K562 (cell line): Measurements from ENCODE around the gene SNIP1. TPM values are rescaled to one million over a fixed set of nuclear protein-coding genes. Genes with fewer than 3 reads are reported as not detected.

Source experiments
- ATAC-seq: fragments of 200-7000 bp; cut with Tn5 transposase; 3 replicates; pipeline ENCODE4 v1.9.1; 2020; ENCODE audit warnings: moderate library complexity
- BruUV-seq: library from RNA; stranded (reverse); fragments of 400-500 nt; replicated peaks from 2 replicates; lab custom pipeline; 2021; lab: Mats Ljungman, UMichigan
- CTCF ChIA-PET: fragments of 300-600 bp; formaldehyde crosslinking; extraction: SDS; loops from one replicate; lab custom pipeline; 2021; ENCODE audit warnings: low intra/inter-chr PET ratio; lab: Yijun Ruan, JAX
- POLR2A ChIA-PET: fragments of 300-600, 350-650 bp; sonication (Branson Sonifier 250); formaldehyde crosslinking; extraction: SDS; loops from one replicate; lab custom pipeline; 2021; ENCODE audit warnings: antibody characterized with exemption, inconsistent platforms; lab: Yijun Ruan, JAX
- DNase-seq, 4 experiments: peaks; one replicate each; pipeline versions ENCODE4 v3.0.0 to v3.0.0-alpha.2; 2011 to 2018; ENCODE audit warnings: low spot score in 3 of 4, mixed read lengths in 3 of 4; ENCODE audit errors: extremely low read depth in 1 of 4
- FAIRE-seq: peaks from 2 replicates; lab custom pipeline; 2011; peaks lifted over from hg19 to GRCh38; lab: Jason Lieb, UNC
- H2AFZ ChIP-seq: 2 replicates; pipeline ENCODE4 v1.6.0; 2011; ENCODE audit warnings: low read depth, low read length, control low read depth, inconsistent platforms
- H3K27ac ChIP-seq: fragments of 200-600 bp; 3 replicates; pipeline ENCODE4 v1.8.0; 2011; ENCODE audit warnings: low read depth, mild to moderate bottlenecking, control low read depth, inconsistent platforms, low read length, moderate library complexity, mixed read lengths; ENCODE audit errors: extremely low read depth
- H3K27me3 ChIP-seq, 2 experiments: fragments of 300-600 bp in 1 of 2; 2 replicates in 1 of 2; 3 replicates in 1 of 2; pipeline versions ENCODE4 v1.6.0 to v1.8.0; 2011; ENCODE audit warnings: inconsistent platforms in 2 of 2, low read length in 2 of 2, mild to moderate bottlenecking in 1 of 2, mixed read lengths in 1 of 2, moderate library complexity in 1 of 2; ENCODE audit not compliant: control insufficient read depth in 2 of 2, insufficient read depth in 2 of 2
- H3K36me3 ChIP-seq: fragments of 300-600 bp; 3 replicates; pipeline ENCODE4 v1.8.0; 2011; ENCODE audit warnings: mild to moderate bottlenecking, low read length, inconsistent platforms; ENCODE audit not compliant: control insufficient read depth, insufficient read depth
- H3K4me1 ChIP-seq, 2 experiments: fragments of 200-600 bp in 1 of 2; replicated peaks in 1 of 2; 2 replicates in 1 of 2; 3 replicates in 1 of 2; pipeline versions ENCODE4 v1.5.1 to v1.8.0; 2011; ENCODE audit warnings: inconsistent platforms in 2 of 2, low read length in 2 of 2, mild to moderate bottlenecking in 1 of 2, mixed read lengths in 1 of 2, moderate library complexity in 1 of 2; ENCODE audit not compliant: control insufficient read depth in 2 of 2, insufficient read depth in 2 of 2
- H3K4me2 ChIP-seq: 2 replicates; pipeline ENCODE4 v1.6.1; 2011; ENCODE audit warnings: low read length, control low read depth, inconsistent platforms, mixed read lengths; ENCODE audit not compliant: insufficient read depth
- H3K4me3 ChIP-seq: fragments of 200-600 bp; sonication (generic), shearing (Covaris generic); 2 replicates; pipeline ENCODE4 v1.5.1; 2016; ENCODE audit warnings: control low read depth, inconsistent platforms
- H3K79me2 ChIP-seq: fragments of 200-600 bp; 3 replicates; pipeline ENCODE4 v1.8.0; 2011; ENCODE audit warnings: low read length, inconsistent platforms; ENCODE audit not compliant: control insufficient read depth, insufficient read depth
- H3K9ac ChIP-seq, 2 experiments: 2 replicates each; pipeline versions ENCODE4 v1.6.0 to v1.6.1; 2011; ENCODE audit warnings: low read depth in 2 of 2, low read length in 2 of 2, control low read depth in 1 of 2, inconsistent platforms in 1 of 2, mild to moderate bottlenecking in 1 of 2, mixed read lengths in 1 of 2; ENCODE audit not compliant: insufficient read depth in 1 of 2
- H3K9me1 ChIP-seq: one replicate; pipeline ENCODE4 v1.6.0; 2011; ENCODE audit warnings: inconsistent platforms, mild to moderate bottlenecking, low read length, moderate library complexity; ENCODE audit not compliant: control insufficient read depth, insufficient read depth
- H3K9me3 ChIP-seq: replicated peaks from 2 replicates; pipeline ENCODE4 v1.5.1; 2011; ENCODE audit warnings: low read depth, low read length, inconsistent platforms; ENCODE audit not compliant: control insufficient read depth, insufficient read depth
- H4K20me1 ChIP-seq: replicated peaks from 2 replicates; pipeline ENCODE4 v1.6.1; 2011; ENCODE audit warnings: low read length, inconsistent platforms, mixed read lengths; ENCODE audit not compliant: control insufficient read depth, insufficient read depth
- ATF1 ChIP-seq, 2 experiments: fragments of 450-650 bp in 1 of 2; IDR thresholded peaks; 2 replicates each; pipeline ENCODE4 v1.6.1; 2016; ENCODE audit warnings: missing compliant biosample characterization in 1 of 2, missing genetic modification characterization in 1 of 2
- BCOR ChIP-seq: fragments of 450-650 bp; IDR thresholded peaks from 2 replicates; pipeline ENCODE4 v1.6.1; 2016
- FOXP1 ChIP-seq: sonication (generic); formaldehyde crosslinking; IDR thresholded peaks from 2 replicates; pipeline ENCODE4 v1.8.0; 2022; ENCODE audit warnings: mild to moderate bottlenecking, missing genetic modification reagents
- HCFC1 ChIP-seq: IDR thresholded peaks from 2 replicates; pipeline ENCODE4 v1.6.1; 2012; ENCODE audit warnings: low read depth, low read length, improper control_type of control experiment
- NFIC ChIP-seq: fragments of 450-650 bp; IDR thresholded peaks from 2 replicates; pipeline ENCODE4 v1.6.1; 2017; ENCODE audit warnings: mild to moderate bottlenecking, inconsistent platforms
- RBM25 ChIP-seq: fragments of 200-400 bp; formaldehyde crosslinking; IDR thresholded peaks from 2 replicates; pipeline ENCODE4 v1.6.1; 2018; ENCODE audit warnings: low read length, low read depth, moderate library complexity; ENCODE audit not compliant: severe bottlenecking
- ZBTB33 ChIP-seq: sonication (generic); formaldehyde crosslinking; IDR thresholded peaks from 2 replicates; pipeline ENCODE4 v1.8.1; 2023; ENCODE audit warnings: mild to moderate bottlenecking, missing genetic modification reagents
- ZNF740 ChIP-seq, 3 experiments: fragments of 200-800 bp in 1 of 3; sonication (Bioruptor generic) in 1 of 3; sonication (generic) in 1 of 3; formaldehyde crosslinking in 1 of 3; IDR thresholded peaks; 2 replicates each; pipeline versions ENCODE4 v1.6.1 to v1.8.0; 2016 to 2022; ENCODE audit warnings: mild to moderate bottlenecking in 2 of 3, missing compliant biosample characterization in 2 of 3, missing genetic modification characterization in 2 of 3, missing genetic modification reagents in 1 of 3
- WGBS: fragments of 100-300 bp; shearing (Covaris generic); methylation state at CpG from one replicate; pipeline ENCODE4 v1.1.6; 2016; ENCODE audit warnings: low coverage, mixed read lengths; ENCODE audit not compliant: insufficient coverage; ENCODE audit errors: missing lambda C conversion rate; 5-methylcytosine and 5-hydroxymethylcytosine counted together
- in situ Hi-C: fragments of 300-500 bp; cut with MboI; formaldehyde crosslinking; loops from 4 replicates; pipeline ENCODE4 v1.15.0; 2018; ENCODE audit warnings: inconsistent platforms, mixed read lengths
- intact Hi-C: fragments of 100-400 bp; cut with micrococcal nuclease; formaldehyde crosslinking; loops from 2 replicates; pipeline ENCODE4 v1.14.2; 2022
- microRNA-seq: library from miRNA; unstranded; fragments of <30 nt; microRNA quantifications from one replicate; pipeline ENCODE4, GENCODE V29; 2018; ENCODE audit warnings: borderline microRNAs expressed
- polyA plus RNA-seq, 8 experiments: library from polyadenylated mRNA; depleted of rRNA in 4 of 8; stranded (reverse) in 5 of 8; unstranded in 3 of 8; fragments of >200 nt; fragmentation: Nextera tagmentation in 2 of 8; fragmentation: Illumina TruSeq in 1 of 8; extraction: Ambion mirVana in 2 of 8; extraction: Trizol in 1 of 8; gene quantifications; 2 replicates each; pipeline versions ENCODE4 v1.2.1 to v1.2.3, GENCODE V29; 2011 to 2014; ENCODE audit warnings: inconsistent platforms in 1 of 8, missing spikeins in 1 of 8
- small RNA-seq: library from RNA; depleted of rRNA; stranded (forward); fragments of <200 nt; gene quantifications from one replicate; pipeline ENCODE3, GENCODE V24; 2014
- total RNA-seq, 7 experiments: library from RNA; depleted of rRNA in 6 of 7; stranded (reverse); fragments of >200 nt in 6 of 7; fragmentation: Illumina TruSeq in 2 of 7; extraction: Trizol in 2 of 7; gene quantifications; 2 replicates each; pipeline versions ENCODE4 v1.2.1 to v1.2.3, GENCODE V29; 2011 to 2021; ENCODE audit warnings: low replicate concordance in 1 of 7

Gene SNIP1
- total and polyA plus RNA-seq, 9 of the 15 experiments (the other 6 are each of a cell fraction or from before 2014, with no cell fraction given): 2.9 to 25.9 (median 14.6) TPM

GRCh38 chr1:37485902-37486679, 68.0 kb downstream of the SNIP1 start:
- WGBS: 79% methylated on average over 6 of the region's 6 CpGs
- POLR2A ChIA-PET: interaction anchor here (0.6 to 6.4 kb wide), 16 partner anchors 10 to 847 kb away, joined by 3 to 118 read pairs (median 4); partner anchors contain the start of genes GNL2, MEAF6, SNIP1 and ZC3H12A
- H3K9me1 ChIP-seq: no peaks in the 10 kb centered on the region
- FAIRE-seq (no peak), DNase-seq (no peak), ATAC-seq (no peak)
- TF ChIP-seq BCOR (0 out of 2 replicates have a peak, but pooled peaks have one; percentile 41), RBM25 (peak; percentile 78), FOXP1 (CRISPR knock-in tag) (no peak), ZBTB33 (no peak), NFIC (0 out of 2 replicates have a peak, but pooled peaks have one; percentile 13), HCFC1 (no peak), ZNF740 (CRISPR knock-in tag; IDR thresholded peaks at IDR 0.05) (0 out of 2 replicates have a peak, but pooled peaks have one; percentile 16), ZNF740 (tag; IDR thresholded peaks at IDR 0.05) (no peak), ATF1 (CRISPR knock-in tag; IDR thresholded peaks at IDR 0.05) (no peak), ATF1 (tag; IDR thresholded peaks at IDR 0.05) (no peak)
- H3K36me3 ChIP-seq: peaks cover 63% of the 10 kb centered on the region
- intact Hi-C loops: no loop called here
- no peak overlapping the region for H2AFZ ChIP-seq
- no peaks in the 10 kb centered on the region for H3K79me2 ChIP-seq
- H3K4me3 ChIP-seq: no peak overlapping the region
- H3K4me2 ChIP-seq: no peak overlapping the region
- in situ Hi-C loops: no loop called here
- no peaks in the 10 kb centered on the region for H3K27me3 ChIP-seq
- H3K4me1 ChIP-seq: peaks cover 3 to 18% of the 10 kb centered on the region in 2 experiments; a peak in 3 of 5 replicates
- CTCF ChIA-PET: interaction anchor here (1.0 to 5.3 kb wide), 3 partner anchors 28 to 197 kb away, joined by 3 to 69 read pairs (median 22); no protein-coding TSS in a partner anchor
- H3K9ac ChIP-seq: peak overlapping the region in 1 of 2 experiments; percentile 59; a peak in 1 of 4 replicates
- BruUV-seq: no TSS peak
- no peak overlapping the region for H3K27ac ChIP-seq
- no peaks in the 10 kb centered on the region for H3K9me3 ChIP-seq
- H4K20me1 ChIP-seq: no peaks in the 10 kb centered on the region; the same call in 1 of the 2 replicates

Small RNA genes lying within 50 kb of the gene (microRNA-seq; reads per million reads assigned to microRNA genes)
- gene MIR5581: 3.8 reads per million, percentile 41 among the genes with 10 or more reads in this experiment

Small RNA genes lying within 50 kb of the gene (small RNA-seq; reads per million reads assigned to genes)
- gene AL034379.1 (not detected), gene MIR5581 (0.11 reads per million)

Other genes with a start within 250 kb of the SNIP1 start
Only the 7 nearest of the 8 such genes appear.
- gene ZC3H12A, start 79.7 kb downstream of the SNIP1 start, total RNA-seq (2014; rRNA removed): 9.3 and 9.4 TPM in 2 replicates
- 1.2 and 1.7 TPM in 2 replicates for gene ZC3H12A, start 79.7 kb downstream of the SNIP1 start, total RNA-seq (2014; rRNA removed; fragmentation: Illumina TruSeq; extraction: Trizol)
- 6.7 and 7.1 TPM in 2 replicates for gene ZC3H12A, start 79.7 kb downstream of the SNIP1 start, total RNA-seq (2015; rRNA removed; fragmentation: Illumina TruSeq; extraction: Trizol)
- 9.4 and 11.4 TPM in 2 replicates for gene ZC3H12A, start 79.7 kb downstream of the SNIP1 start, total RNA-seq (2021)
- 7.0 and 8.6 TPM in 2 replicates for gene ZC3H12A, start 79.7 kb downstream of the SNIP1 start, polyA plus RNA-seq (2011; rRNA removed)
- 4.9 and 6.5 TPM in 2 replicates for gene ZC3H12A, start 79.7 kb downstream of the SNIP1 start, polyA plus RNA-seq (2014; fragmentation: Illumina TruSeq; extraction: Trizol)
- gene ZC3H12A, start 79.7 kb downstream of the SNIP1 start, polyA plus RNA-seq (2014; fragmentation: Nextera tagmentation; extraction: Ambion mirVana): under 1 TPM; 0.14 to 0.22 TPM
- 9.1 and 11.1 TPM in 2 replicates for gene ZC3H12A, start 79.7 kb downstream of the SNIP1 start, polyA plus RNA-seq (2014; rRNA removed)
- 111 and 137 TPM in 2 replicates for gene MEAF6, start 39.5 kb downstream of the SNIP1 start, total RNA-seq (2014; rRNA removed)
- gene MEAF6, start 39.5 kb downstream of the SNIP1 start, total RNA-seq (2014; rRNA removed; fragmentation: Illumina TruSeq; extraction: Trizol): 95.0 and 113 TPM in 2 replicates
- 89.2 and 92.3 TPM in 2 replicates for gene MEAF6, start 39.5 kb downstream of the SNIP1 start, total RNA-seq (2015; rRNA removed; fragmentation: Illumina TruSeq; extraction: Trizol)
- 86.4 and 93.8 TPM in 2 replicates for gene MEAF6, start 39.5 kb downstream of the SNIP1 start, total RNA-seq (2021)
- 70.0 and 77.3 TPM in 2 replicates for gene MEAF6, start 39.5 kb downstream of the SNIP1 start, polyA plus RNA-seq (2011; rRNA removed)
- gene MEAF6, start 39.5 kb downstream of the SNIP1 start, polyA plus RNA-seq (2014; fragmentation: Illumina TruSeq; extraction: Trizol): 118 and 151 TPM in 2 replicates
- gene MEAF6, start 39.5 kb downstream of the SNIP1 start, polyA plus RNA-seq (2014; fragmentation: Nextera tagmentation; extraction: Ambion mirVana): 10 to 100 TPM; 55.0 to 66.3 TPM
- gene MEAF6, start 39.5 kb downstream of the SNIP1 start, polyA plus RNA-seq (2014; rRNA removed): 109 and 110 TPM in 2 replicates
- gene DNALI1, start 2.6 kb upstream of the SNIP1 start, total RNA-seq (2014; rRNA removed): 0.78 and 1.0 TPM in 2 replicates
- 0.87 and 1.1 TPM in 2 replicates for gene DNALI1, start 2.6 kb upstream of the SNIP1 start, total RNA-seq (2014; rRNA removed; fragmentation: Illumina TruSeq; extraction: Trizol)
- gene DNALI1, start 2.6 kb upstream of the SNIP1 start, total RNA-seq (2015; rRNA removed; fragmentation: Illumina TruSeq; extraction: Trizol): 0.72 and 1.2 TPM in 2 replicates
- 0.89 and 2.2 TPM in 2 replicates for gene DNALI1, start 2.6 kb upstream of the SNIP1 start, total RNA-seq (2021)
- 1.0 and 1.2 TPM in 2 replicates for gene DNALI1, start 2.6 kb upstream of the SNIP1 start, polyA plus RNA-seq (2011; rRNA removed)
- 1.3 and 1.7 TPM in 2 replicates for gene DNALI1, start 2.6 kb upstream of the SNIP1 start, polyA plus RNA-seq (2014; fragmentation: Illumina TruSeq; extraction: Trizol)
- gene DNALI1, start 2.6 kb upstream of the SNIP1 start, polyA plus RNA-seq (2014; fragmentation: Nextera tagmentation; extraction: Ambion mirVana): 1 to 10 TPM in 1 of 2 experiments, under 1 TPM in 1; 0.87 to 2.0 TPM
- 1.5 and 5.6 TPM in 2 replicates for gene DNALI1, start 2.6 kb upstream of the SNIP1 start, polyA plus RNA-seq (2014; rRNA removed)
- 245 and 263 TPM in 2 replicates for gene GNL2, start 41.6 kb upstream of the SNIP1 start, total RNA-seq (2014; rRNA removed)
- gene GNL2, start 41.6 kb upstream of the SNIP1 start, total RNA-seq (2014; rRNA removed; fragmentation: Illumina TruSeq; extraction: Trizol): 343 and 388 TPM in 2 replicates
- 330 and 347 TPM in 2 replicates for gene GNL2, start 41.6 kb upstream of the SNIP1 start, total RNA-seq (2015; rRNA removed; fragmentation: Illumina TruSeq; extraction: Trizol)
- gene GNL2, start 41.6 kb upstream of the SNIP1 start, total RNA-seq (2021): 145 and 156 TPM in 2 replicates
- 132 and 165 TPM in 2 replicates for gene GNL2, start 41.6 kb upstream of the SNIP1 start, polyA plus RNA-seq (2011; rRNA removed)
- 253 and 318 TPM in 2 replicates for gene GNL2, start 41.6 kb upstream of the SNIP1 start, polyA plus RNA-seq (2014; fragmentation: Illumina TruSeq; extraction: Trizol)
- 100 to 1,000 TPM; 166 to 371 TPM for gene GNL2, start 41.6 kb upstream of the SNIP1 start, polyA plus RNA-seq (2014; fragmentation: Nextera tagmentation; extraction: Ambion mirVana)
- gene GNL2, start 41.6 kb upstream of the SNIP1 start, polyA plus RNA-seq (2014; rRNA removed): 205 and 232 TPM in 2 replicates
- gene RSPO1, start 80.6 kb upstream of the SNIP1 start, total RNA-seq (2014; rRNA removed): not detected in 2 replicates
- not detected in 2 replicates for gene RSPO1, start 80.6 kb upstream of the SNIP1 start, total RNA-seq (2014; rRNA removed; fragmentation: Illumina TruSeq; extraction: Trizol)
- not detected in 2 replicates for gene RSPO1, start 80.6 kb upstream of the SNIP1 start, total RNA-seq (2015; rRNA removed; fragmentation: Illumina TruSeq; extraction: Trizol)
- not detected in 2 replicates for gene RSPO1, start 80.6 kb upstream of the SNIP1 start, total RNA-seq (2021)
- gene RSPO1, start 80.6 kb upstream of the SNIP1 start, polyA plus RNA-seq (2011; rRNA removed): not detected in 2 replicates
- gene RSPO1, start 80.6 kb upstream of the SNIP1 start, polyA plus RNA-seq (2014; fragmentation: Illumina TruSeq; extraction: Trizol): not detected in 2 replicates
- not detected for gene RSPO1, start 80.6 kb upstream of the SNIP1 start, polyA plus RNA-seq (2014; fragmentation: Nextera tagmentation; extraction: Ambion mirVana)
- gene RSPO1, start 80.6 kb upstream of the SNIP1 start, polyA plus RNA-seq (2014; rRNA removed): not detected in 2 replicates
- gene CDCA8, start 138.2 kb upstream of the SNIP1 start, total RNA-seq (2014; rRNA removed): 26.4 and 29.3 TPM in 2 replicates
- 35.8 and 38.3 TPM in 2 replicates for gene CDCA8, start 138.2 kb upstream of the SNIP1 start, total RNA-seq (2014; rRNA removed; fragmentation: Illumina TruSeq; extraction: Trizol)
- gene CDCA8, start 138.2 kb upstream of the SNIP1 start, total RNA-seq (2015; rRNA removed; fragmentation: Illumina TruSeq; extraction: Trizol): 34.4 and 37.7 TPM in 2 replicates
- gene CDCA8, start 138.2 kb upstream of the SNIP1 start, total RNA-seq (2021): 72.5 and 81.8 TPM in 2 replicates
- gene CDCA8, start 138.2 kb upstream of the SNIP1 start, polyA plus RNA-seq (2011; rRNA removed): 118 and 120 TPM in 2 replicates
- 117 and 124 TPM in 2 replicates for gene CDCA8, start 138.2 kb upstream of the SNIP1 start, polyA plus RNA-seq (2014; fragmentation: Illumina TruSeq; extraction: Trizol)
- 100 to 1,000 TPM in 1 of 2 experiments, 10 to 100 TPM in 1; 84.3 to 148 TPM for gene CDCA8, start 138.2 kb upstream of the SNIP1 start, polyA plus RNA-seq (2014; fragmentation: Nextera tagmentation; extraction: Ambion mirVana)
- gene CDCA8, start 138.2 kb upstream of the SNIP1 start, polyA plus RNA-seq (2014; rRNA removed): 74.1 and 81.7 TPM in 2 replicates
- not detected in 2 replicates for gene EPHA10, start 210.8 kb upstream of the SNIP1 start, total RNA-seq (2014; rRNA removed)
- not detected in 2 replicates for gene EPHA10, start 210.8 kb upstream of the SNIP1 start, total RNA-seq (2014; rRNA removed; fragmentation: Illumina TruSeq; extraction: Trizol)
- not detected in 2 replicates for gene EPHA10, start 210.8 kb upstream of the SNIP1 start, total RNA-seq (2015; rRNA removed; fragmentation: Illumina TruSeq; extraction: Trizol)
- gene EPHA10, start 210.8 kb upstream of the SNIP1 start, total RNA-seq (2021): 0.02 TPM in 1 of 2 replicates, not detected in the other
- gene EPHA10, start 210.8 kb upstream of the SNIP1 start, polyA plus RNA-seq (2011; rRNA removed): not detected in 2 replicates
- gene EPHA10, start 210.8 kb upstream of the SNIP1 start, polyA plus RNA-seq (2014; fragmentation: Illumina TruSeq; extraction: Trizol): not detected in 2 replicates
- under 1 TPM in 1 of 2 experiments, not detected in 1; 0.03 TPM for gene EPHA10, start 210.8 kb upstream of the SNIP1 start, polyA plus RNA-seq (2014; fragmentation: Nextera tagmentation; extraction: Ambion mirVana)
- gene EPHA10, start 210.8 kb upstream of the SNIP1 start, polyA plus RNA-seq (2014; rRNA removed): not detected in 2 replicates